GDM1 (cell line): ENCODE measurements around the gene CS.
"Not testable (repeated sequence)": the region's sequence is repeated elsewhere in the genome, so short reads cannot be mapped to it uniquely, and the experiment has no call there.

ENCODE experiments used
- DNase-seq: peaks from one replicate; lab custom pipeline; 2025; lab: John Stamatoyannopoulos, UW

CS gene

GRCh38 chr12:56278905-56279304 lies 21.2 kb downstream of the CS start:
- no peak for DNase-seq

GRCh38 chr12:56274299-56274698 lies 25.8 kb downstream of the CS start:
- DNase-seq: no peak

- DNase-seq: not testable (repeated sequence)
Observed at GRCh38 chr12:56272468-56272867, 27.7 kb downstream of the CS start.

- DNase-seq: no peak
Observed at GRCh38 chr12:56271031-56271430, 29.1 kb downstream of the CS start.

GRCh38 chr12:56267443-56268071 lies 32.6 kb downstream of the CS start:
- no peak for DNase-seq

GRCh38 chr12:56266693-56267442 lies 33.3 kb downstream of the CS start, which contains the start of gene COQ10A:
Gene COQ10A, plus strand, starts transcription at chr12:56266942. Its CDS starts 177 bp downstream, at chr12:56267119.
- DNase-seq: peak; percentile 79

GRCh38 chr12:56266068-56266692 lies 34.0 kb downstream of the CS start:
- not testable (repeated sequence) for DNase-seq

- not testable (repeated sequence) for DNase-seq
Observed at GRCh38 chr12:56262955-56263354, 37.2 kb downstream of the CS start.

- no peak for DNase-seq
Observed at GRCh38 chr12:56261503-56262232, 38.5 kb downstream of the CS start.

GRCh38 chr12:56260921-56261320 lies 39.2 kb downstream of the CS start:
- DNase-seq: no peak

- no peak for DNase-seq
Observed at GRCh38 chr12:56260380-56260779, 39.8 kb downstream of the CS start.

- DNase-seq: no peak
Observed at GRCh38 chr12:56258820-56259183, 41.3 kb downstream of the CS start.

- DNase-seq: peak; percentile 78
Observed at GRCh38 chr12:56258068-56258819, 41.9 kb downstream of the CS start, which contains the start of gene ANKRD52. Gene ANKRD52, minus strand, starts transcription at chr12:56258384. Its CDS starts 115 bp downstream, at chr12:56258269.

GRCh38 chr12:56257491-56258067 lies 42.6 kb downstream of the CS start:
- no peak for DNase-seq

- no peak for DNase-seq
Observed at GRCh38 chr12:56257071-56257470, 43.1 kb downstream of the CS start.

- DNase-seq: no peak
Observed at GRCh38 chr12:56256326-56256960, 43.7 kb downstream of the CS start.

GRCh38 chr12:56255671-56256070 lies 44.5 kb downstream of the CS start:
- DNase-seq: no peak

- no peak for DNase-seq
Observed at GRCh38 chr12:56253091-56253490, 47.0 kb downstream of the CS start.

GRCh38 chr12:56252649-56253048 lies 47.5 kb downstream of the CS start:
- DNase-seq: no peak

- no peak for DNase-seq
Observed at GRCh38 chr12:56248711-56249110, 51.4 kb downstream of the CS start.

GRCh38 chr12:56247923-56248322 lies 52.2 kb downstream of the CS start:
- no peak for DNase-seq
